H1 (cell line): Measurements from ENCODE around the gene PROSER2. TPM values are rescaled to one million over a fixed set of nuclear protein-coding genes. Genes with fewer than 3 reads are reported as not detected.

Experiments used
- KDM5A ChIP-seq: fragments of 200-600 bp; IDR thresholded peaks from 2 replicates; pipeline ENCODE4 v1.7.1; 2012; ENCODE audit warnings: mild to moderate bottlenecking, low read length, inconsistent platforms, mixed read lengths
- RAD21 ChIP-seq, 2 experiments: IDR thresholded peaks in 1 of 2; conservative IDR thresholded peaks in 1 of 2; 2 replicates each; pipeline ENCODE4 v1.6.1; 2011; ENCODE audit warnings: low read depth in 2 of 2, low read length in 2 of 2, improper control_type of control experiment in 1 of 2, inconsistent platforms in 1 of 2, mild to moderate bottlenecking in 1 of 2, moderate library complexity in 1 of 2
- polyA plus RNA-seq, 7 experiments: library from polyadenylated mRNA; depleted of rRNA in 3 of 7; stranded (reverse) in 5 of 7; unstranded in 2 of 7; fragments of >200 nt in 5 of 7; fragments of 200-250 nt in 2 of 7; gene quantifications; 1 replicate in 5 of 7; 2 replicates in 1 of 7; 4 replicates in 1 of 7; pipeline versions ENCODE4 v1.2.1 to v1.2.3, GENCODE V29; 2011 to 2013; ENCODE audit warnings: missing spikeins in 2 of 7, mixed read lengths in 2 of 7
- total RNA-seq: library from RNA; stranded (reverse); fragmentation: NEBNext Ultra II Directional; extraction: Animal tissue kit (Norgen Biotek cat#: 25700); gene quantifications from 2 replicates; pipeline ENCODE4 v1.2.1, GENCODE V29; 2021
- TF ChIP-seq, protein P1 (sequence below): IDR thresholded peaks from 2 replicates; pipeline ENCODE4 v1.6.1; 2012; ENCODE audit warnings: inconsistent platforms
- TF ChIP-seq, protein P2 (sequence below): IDR thresholded peaks from 2 replicates; pipeline ENCODE4 v1.6.1; 2012; ENCODE audit warnings: low read length, inconsistent platforms

Gene PROSER2
- total and polyA plus RNA-seq, 2 of the 8 experiments (the other 6 are each of a cell fraction or from before 2014, with no cell fraction given): 3.9 to 13.7 TPM

DNA sequence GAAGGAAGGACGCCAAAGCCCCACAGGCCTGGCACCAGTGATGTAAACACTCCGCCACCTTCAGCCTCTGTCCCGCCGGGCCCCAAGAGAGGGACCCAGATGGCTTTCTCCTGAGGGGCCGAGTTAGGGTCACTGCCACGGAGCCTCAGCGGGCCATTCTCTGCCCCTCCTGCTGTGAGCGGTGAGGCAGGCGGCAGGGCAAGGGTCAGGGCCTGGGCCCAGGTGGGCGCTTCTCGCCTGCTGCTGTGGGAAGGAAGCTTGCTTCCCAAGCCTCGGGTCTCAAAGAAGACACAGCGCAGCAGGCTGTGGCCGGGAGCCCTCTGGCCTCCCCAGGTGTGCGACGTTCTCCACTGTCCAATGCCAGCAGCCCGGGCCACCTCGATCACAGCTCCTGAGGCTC, 84.8 kb downstream of the PROSER2 start (continued):
- TF ChIP-seq RAD21 (IDR thresholded peaks at IDR 0.05 in 1 of 2, conservative IDR thresholded peaks at IDR 0.05 in 1 of 2; ENCODE audit: low read depth in 2 of 2, low read length in 2 of 2) (no peak), KDM5A (no peak)
- TF ChIP-seq, protein P1, sequence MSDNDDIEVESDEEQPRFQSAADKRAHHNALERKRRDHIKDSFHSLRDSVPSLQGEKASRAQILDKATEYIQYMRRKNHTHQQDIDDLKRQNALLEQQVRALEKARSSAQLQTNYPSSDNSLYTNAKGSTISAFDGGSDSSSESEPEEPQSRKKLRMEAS: no peak
- TF ChIP-seq, protein P2, sequence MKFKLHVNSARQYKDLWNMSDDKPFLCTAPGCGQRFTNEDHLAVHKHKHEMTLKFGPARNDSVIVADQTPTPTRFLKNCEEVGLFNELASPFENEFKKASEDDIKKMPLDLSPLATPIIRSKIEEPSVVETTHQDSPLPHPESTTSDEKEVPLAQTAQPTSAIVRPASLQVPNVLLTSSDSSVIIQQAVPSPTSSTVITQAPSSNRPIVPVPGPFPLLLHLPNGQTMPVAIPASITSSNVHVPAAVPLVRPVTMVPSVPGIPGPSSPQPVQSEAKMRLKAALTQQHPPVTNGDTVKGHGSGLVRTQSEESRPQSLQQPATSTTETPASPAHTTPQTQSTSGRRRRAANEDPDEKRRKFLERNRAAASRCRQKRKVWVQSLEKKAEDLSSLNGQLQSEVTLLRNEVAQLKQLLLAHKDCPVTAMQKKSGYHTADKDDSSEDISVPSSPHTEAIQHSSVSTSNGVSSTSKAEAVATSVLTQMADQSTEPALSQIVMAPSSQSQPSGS: no peak
